Keratinocyte (primary cell): ENCODE data around the gene ANKRD9. TPM values are rescaled to one million over a fixed set of nuclear protein-coding genes. Genes with fewer than 3 reads are reported as not detected.
A peak's percentile ranks its signal among the peaks of the same experiment; 100 is the strongest.

Experiments
- DNase-seq: peaks from one replicate; pipeline ENCODE4 v3.0.0-alpha.2; 2011; ENCODE audit warnings: low read depth, missing footprints, low spot score
- FAIRE-seq: peaks from 2 replicates; lab custom pipeline; 2011; peaks lifted over from hg19 to GRCh38; lab: Jason Lieb, UNC
- H2AFZ ChIP-seq: 2 replicates; pipeline ENCODE4 v1.6.0; 2012; ENCODE audit warnings: low read length, control low read depth, inconsistent platforms; ENCODE audit not compliant: control insufficient read depth
- H3K27ac ChIP-seq: 2 replicates; pipeline ENCODE4 v1.5.1; 2011; ENCODE audit warnings: low read length; ENCODE audit not compliant: control insufficient read depth, insufficient read depth
- H3K27me3 ChIP-seq: 3 replicates; pipeline ENCODE4 v1.6.0; 2011; ENCODE audit warnings: low read length; ENCODE audit not compliant: control insufficient read depth, insufficient read depth; ENCODE audit errors: extremely low read depth
- H3K36me3 ChIP-seq, 2 experiments: 2 replicates in 1 of 2; 3 replicates in 1 of 2; pipeline ENCODE4 v1.5.1; 2011; ENCODE audit warnings: low read length in 2 of 2, mild to moderate bottlenecking in 1 of 2; ENCODE audit not compliant: control insufficient read depth in 2 of 2, insufficient read depth in 2 of 2; ENCODE audit errors: extremely low read depth in 1 of 2
- H3K4me1 ChIP-seq: 3 replicates; pipeline ENCODE4 v1.5.1; 2011; ENCODE audit warnings: low read length; ENCODE audit not compliant: control insufficient read depth, insufficient read depth; ENCODE audit errors: extremely low read depth
- H3K4me2 ChIP-seq: 3 replicates; pipeline ENCODE4 v1.6.0; 2011; ENCODE audit warnings: low read depth, low read length; ENCODE audit not compliant: control insufficient read depth, insufficient read depth; ENCODE audit errors: extremely low read depth
- H3K4me3 ChIP-seq, 3 experiments: fragments of 200-600 bp in 1 of 3; sonication (generic) in 1 of 3; 2 replicates in 2 of 3; 3 replicates in 1 of 3; pipeline ENCODE4 v1.5.1; 2011 to 2016; ENCODE audit warnings: low read length in 3 of 3, mild to moderate bottlenecking in 3 of 3, control low read depth in 2 of 3, inconsistent platforms in 1 of 3, low read depth in 1 of 3, mixed read lengths in 1 of 3, mixed run types in 1 of 3, moderate library complexity in 1 of 3; ENCODE audit not compliant: control insufficient read depth in 2 of 3, insufficient read depth in 2 of 3; ENCODE audit errors: extremely low read depth in 1 of 3
- H3K79me2 ChIP-seq: 2 replicates; pipeline ENCODE4 v1.6.0; 2012; ENCODE audit warnings: low read length; ENCODE audit not compliant: control insufficient read depth, insufficient read depth
- H3K9ac ChIP-seq: 3 replicates; pipeline ENCODE4 v1.6.0; 2011; ENCODE audit warnings: low read length; ENCODE audit not compliant: control insufficient read depth, insufficient read depth; ENCODE audit errors: extremely low read depth
- H3K9me1 ChIP-seq: 3 replicates; pipeline ENCODE4 v1.6.0; 2011; ENCODE audit warnings: low read length; ENCODE audit not compliant: control insufficient read depth, insufficient read depth; ENCODE audit errors: extremely low read depth
- H3K9me3 ChIP-seq: 2 replicates; pipeline ENCODE4 v1.5.1; 2012; ENCODE audit warnings: low read depth, low read length; ENCODE audit not compliant: control insufficient read depth
- H4K20me1 ChIP-seq: 3 replicates; pipeline ENCODE4 v1.6.0; 2011; ENCODE audit warnings: low read length; ENCODE audit not compliant: control insufficient read depth, insufficient read depth; ENCODE audit errors: extremely low read depth
- CTCF ChIP-seq, 3 experiments: IDR thresholded peaks in 1 of 3; conservative IDR thresholded peaks in 1 of 3; optimal IDR thresholded peaks in 1 of 3; 2 replicates in 2 of 3; 3 replicates in 1 of 3; pipeline versions ENCODE3 to v1.5.1; 2011; ENCODE audit warnings: low read length in 3 of 3, mild to moderate bottlenecking in 3 of 3, moderate library complexity in 2 of 3, control low read depth in 1 of 3, inconsistent platforms in 1 of 3; ENCODE audit not compliant: insufficient read depth in 2 of 3; ENCODE audit errors: extremely low read depth in 1 of 3
- EZH2 ChIP-seq: IDR thresholded peaks from one replicate; pipeline ENCODE4 v1.6.1; 2012; ENCODE audit warnings: inconsistent platforms, mild to moderate bottlenecking, low read length, moderate library complexity
- dilution Hi-C: fragments of 300-500 bp; cut with MboI; formaldehyde crosslinking; loops from one replicate; pipeline ENCODE4 v1.7.0; 2020; ENCODE audit warnings: low sequenced_read_pairs; ENCODE audit not compliant: extremely low pct_ligation_motif_present
- polyA plus RNA-seq, 5 experiments: library from polyadenylated mRNA; depleted of rRNA in 3 of 5; stranded (reverse) in 3 of 5; stranded (forward) in 1 of 5; unstranded in 1 of 5; fragments of >200 nt; gene quantifications; 1 replicate in 1 of 5; 2 replicates in 3 of 5; 3 replicates in 1 of 5; pipeline versions ENCODE4 v1.2.1 to v1.2.3, GENCODE V29; 2011 to 2012; ENCODE audit warnings: missing spikeins in 2 of 5, low read depth in 1 of 5, low replicate concordance in 1 of 5

ANKRD9 gene
- polyA plus RNA-seq, 1 donor (not counting 4 experiments of a cell fraction or from before 2014, with no cell fraction given), result 4.9 TPM

GRCh38 chr14:102511538-102511937 is 2.0 kb upstream of the ANKRD9 start:
- dilution Hi-C loops, result no loop called here
- H3K79me2 ChIP-seq, result no peaks in the 10 kb centered on the region

GRCh38 chr14:102510616-102511520 is 1.3 kb upstream of the ANKRD9 start:
- H3K27ac ChIP-seq, result no peak overlapping the region
- dilution Hi-C loops, result no loop called here
- H3K79me2 ChIP-seq, result no peaks in the 10 kb centered on the region
- peak overlapping the region; percentile 68 for H3K9ac ChIP-seq
- no peak overlapping the region for H2AFZ ChIP-seq
- peaks cover 3% of the 10 kb centered on the region in 2 experiments for H3K36me3 ChIP-seq
- H3K9me3 ChIP-seq, result no peaks in the 10 kb centered on the region
- no peaks in the 10 kb centered on the region for H3K9me1 ChIP-seq
- no peak for DNase-seq
- TF ChIP-seq CTCF (optimal IDR thresholded peaks at IDR 0.05 in 1 of 3, IDR thresholded peaks at IDR 0.05 in 1 of 3, conservative IDR thresholded peaks at IDR 0.05 in 1 of 3; ENCODE audit: extremely low read depth in 1 of 3, insufficient read depth in 2 of 3, low read length in 3 of 3), result no peak
- TF ChIP-seq EZH2, result no peak
- no peaks in the 10 kb centered on the region for H4K20me1 ChIP-seq
- no peaks in the 10 kb centered on the region for H3K27me3 ChIP-seq
- peak overlapping the region in 1 of 3 experiments; percentile 63 for H3K4me3 ChIP-seq
- H3K4me2 ChIP-seq, result peak overlapping the region; percentile 76
- no peak for FAIRE-seq
- H3K4me1 ChIP-seq, result peaks cover 17% of the 10 kb centered on the region

More at GRCh38 chr14:102511538-102511937, 2.0 kb upstream of the ANKRD9 start:
- no peak overlapping the region for H3K9ac ChIP-seq
- H3K4me2 ChIP-seq, result no peak overlapping the region
- H3K9me1 ChIP-seq, result no peaks in the 10 kb centered on the region
- no peak overlapping the region for H3K4me3 ChIP-seq
- TF ChIP-seq CTCF (optimal IDR thresholded peaks at IDR 0.05 in 1 of 3, IDR thresholded peaks at IDR 0.05 in 1 of 3, conservative IDR thresholded peaks at IDR 0.05 in 1 of 3; ENCODE audit: extremely low read depth in 1 of 3, insufficient read depth in 2 of 3, low read length in 3 of 3) (no peak), EZH2 (no peak)
- H4K20me1 ChIP-seq, result no peaks in the 10 kb centered on the region
- peaks cover 20% of the 10 kb centered on the region for H3K4me1 ChIP-seq
- DNase-seq (no peak), FAIRE-seq (no peak)
- H3K9me3 ChIP-seq, result no peaks in the 10 kb centered on the region
- H2AFZ ChIP-seq, result no peak overlapping the region
- no peaks in the 10 kb centered on the region for H3K27me3 ChIP-seq
- H3K27ac ChIP-seq, result no peak overlapping the region
- H3K36me3 ChIP-seq, result peaks cover under 1 to 3% of the 10 kb centered on the region in 2 experiments
